Measurements from ENCODE around the gene CLEC17A. TPM values are rescaled to one million over a fixed set of nuclear protein-coding genes. Genes with fewer than 3 reads are reported as not detected.

The CLEC17A gene
- total RNA-seq, 1 donor from 2014 or later: not detected

GRCh38 chr19:14565765-14566711, 16.8 kb upstream of the CLEC17A start:
- TF ChIP-seq CTCF (IDR thresholded peaks at IDR 0.05; ENCODE audit: partially characterized antibody, unreplicated experiment): no peak
- no peaks in the 10 kb centered on the region for H3K36me3 Mint-ChIP-seq (ENCODE audit: unreplicated experiment)
- H3K27me3 Mint-ChIP-seq (ENCODE audit: unreplicated experiment): peaks cover 6% of the 10 kb centered on the region
- H3K4me3 Mint-ChIP-seq (ENCODE audit: unreplicated experiment): no peak overlapping the region
- H3K9me3 Mint-ChIP-seq (ENCODE audit: unreplicated experiment): no peaks in the 10 kb centered on the region
- H3K4me1 Mint-ChIP-seq (ENCODE audit: low read depth, unreplicated experiment): peaks cover 7% of the 10 kb centered on the region
- H3K27ac Mint-ChIP-seq (ENCODE audit: unreplicated experiment): no peak overlapping the region
- no peak for DNase-seq

GRCh38 chr19:14566712-14567077, 16.2 kb upstream of the CLEC17A start:
- no peak for TF ChIP-seq CTCF (IDR thresholded peaks at IDR 0.05; ENCODE audit: partially characterized antibody, unreplicated experiment)
- Mint-ChIP-seq H3K4me3 (ENCODE audit: unreplicated experiment) (no peak overlapping the region), H3K27ac (ENCODE audit: unreplicated experiment) (no peak overlapping the region), H3K27me3 (ENCODE audit: unreplicated experiment) (peaks cover 6% of the 10 kb centered on the region), H3K9me3 (ENCODE audit: unreplicated experiment) (no peaks in the 10 kb centered on the region), H3K4me1 (ENCODE audit: low read depth, unreplicated experiment) (peaks cover 6% of the 10 kb centered on the region), H3K36me3 (ENCODE audit: unreplicated experiment) (no peaks in the 10 kb centered on the region)
- no peak for DNase-seq

- H3K4me3 Mint-ChIP-seq (ENCODE audit: unreplicated experiment): no peak overlapping the region
- H3K27ac Mint-ChIP-seq (ENCODE audit: unreplicated experiment): peak overlapping the region; percentile 77
- no peak for DNase-seq
- peaks cover 5% of the 10 kb centered on the region for H3K4me1 Mint-ChIP-seq (ENCODE audit: low read depth, unreplicated experiment)
- no peaks in the 10 kb centered on the region for H3K36me3 Mint-ChIP-seq (ENCODE audit: unreplicated experiment)
- no peaks in the 10 kb centered on the region for H3K9me3 Mint-ChIP-seq (ENCODE audit: unreplicated experiment)
- no peak for TF ChIP-seq CTCF (IDR thresholded peaks at IDR 0.05; ENCODE audit: partially characterized antibody, unreplicated experiment)
- H3K27me3 Mint-ChIP-seq (ENCODE audit: unreplicated experiment): peaks cover 6% of the 10 kb centered on the region
Measured at GRCh38 chr19:14567079-14567478, 15.8 kb upstream of the CLEC17A start.

GRCh38 chr19:14570864-14571527, 11.9 kb upstream of the CLEC17A start:
- peaks cover 11% of the 10 kb centered on the region for H3K4me1 Mint-ChIP-seq (ENCODE audit: low read depth, unreplicated experiment)
- no peaks in the 10 kb centered on the region for H3K36me3 Mint-ChIP-seq (ENCODE audit: unreplicated experiment)
- peak overlapping the region; percentile 94 for H3K4me3 Mint-ChIP-seq (ENCODE audit: unreplicated experiment)
- no peak for DNase-seq
- TF ChIP-seq CTCF (IDR thresholded peaks at IDR 0.05; ENCODE audit: partially characterized antibody, unreplicated experiment): no peak
- H3K27ac Mint-ChIP-seq (ENCODE audit: unreplicated experiment): peak overlapping the region; percentile 87
- peaks cover 8% of the 10 kb centered on the region for H3K27me3 Mint-ChIP-seq (ENCODE audit: unreplicated experiment)
- no peaks in the 10 kb centered on the region for H3K9me3 Mint-ChIP-seq (ENCODE audit: unreplicated experiment)
